Breast epithelium (tissue), 3 donors: ENCODE measurements around the gene FAM227A.

Experiments
- POLR2A ChIP-seq: fragments of 450-650 bp; IDR thresholded peaks from one replicate; pipeline ENCODE4 v1.6.1; 2016; ENCODE audit warnings: antibody characterized with exemption, mild to moderate bottlenecking, moderate library complexity
- TF ChIP-seq, protein P1 (sequence below), 3 donors: fragments of 450-650 bp; IDR thresholded peaks; one replicate each; pipeline ENCODE4 v1.5.1; 2016 to 2017; ENCODE audit warnings: antibody characterized with exemption in 3 of 3, mild to moderate bottlenecking in 3 of 3, moderate library complexity in 3 of 3

DNA sequence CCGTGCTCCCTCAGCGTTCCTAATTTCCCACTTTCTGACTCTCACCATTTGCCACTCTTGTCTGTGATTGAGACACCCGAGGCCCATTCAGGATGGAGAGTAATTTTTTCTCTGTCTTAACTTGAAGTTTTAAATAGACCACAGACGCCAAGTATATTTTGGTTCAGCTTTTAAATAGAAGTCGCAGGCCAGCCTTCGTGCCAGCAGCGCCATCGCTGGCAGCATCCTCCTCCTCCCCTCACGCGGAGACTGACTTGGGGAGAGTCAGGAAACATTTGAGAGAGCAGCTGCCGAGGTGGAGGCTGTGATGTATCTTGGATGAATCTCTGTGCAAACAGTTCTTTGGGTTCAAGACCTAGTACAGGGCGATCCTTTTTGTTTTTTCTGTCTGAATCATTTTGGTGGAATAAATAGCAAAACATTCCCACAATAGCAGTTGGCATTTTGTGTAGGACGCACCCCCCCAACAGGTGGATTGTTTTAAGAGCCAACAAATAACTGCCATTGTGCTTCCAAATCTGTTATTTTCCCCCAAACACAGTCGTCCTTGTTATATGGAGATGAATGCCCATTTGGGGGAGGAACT, 85.3 kb downstream of the FAM227A start:
- TF ChIP-seq, protein P1, sequence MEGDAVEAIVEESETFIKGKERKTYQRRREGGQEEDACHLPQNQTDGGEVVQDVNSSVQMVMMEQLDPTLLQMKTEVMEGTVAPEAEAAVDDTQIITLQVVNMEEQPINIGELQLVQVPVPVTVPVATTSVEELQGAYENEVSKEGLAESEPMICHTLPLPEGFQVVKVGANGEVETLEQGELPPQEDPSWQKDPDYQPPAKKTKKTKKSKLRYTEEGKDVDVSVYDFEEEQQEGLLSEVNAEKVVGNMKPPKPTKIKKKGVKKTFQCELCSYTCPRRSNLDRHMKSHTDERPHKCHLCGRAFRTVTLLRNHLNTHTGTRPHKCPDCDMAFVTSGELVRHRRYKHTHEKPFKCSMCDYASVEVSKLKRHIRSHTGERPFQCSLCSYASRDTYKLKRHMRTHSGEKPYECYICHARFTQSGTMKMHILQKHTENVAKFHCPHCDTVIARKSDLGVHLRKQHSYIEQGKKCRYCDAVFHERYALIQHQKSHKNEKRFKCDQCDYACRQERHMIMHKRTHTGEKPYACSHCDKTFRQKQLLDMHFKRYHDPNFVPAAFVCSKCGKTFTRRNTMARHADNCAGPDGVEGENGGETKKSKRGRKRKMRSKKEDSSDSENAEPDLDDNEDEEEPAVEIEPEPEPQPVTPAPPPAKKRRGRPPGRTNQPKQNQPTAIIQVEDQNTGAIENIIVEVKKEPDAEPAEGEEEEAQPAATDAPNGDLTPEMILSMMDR (IDR thresholded peaks at IDR 0.05) = no peak
- no peak for TF ChIP-seq POLR2A
